ENCODE results near the gene GRIK2.

GRCh38 chr6:101490857-101491256 is 97.3 kb downstream of the GRIK2 start:
- TF ChIP-seq POLR2AphosphoS5 (IDR thresholded peaks at IDR 0.05; ENCODE audit: low read depth, low read length): no peak
- TF ChIP-seq CTCF (IDR thresholded peaks at IDR 0.05): no peak
- TF ChIP-seq TCF7L2 (IDR thresholded peaks at IDR 0.05; ENCODE audit: low read depth, low read length): no peak
- TF ChIP-seq REST (IDR thresholded peaks at IDR 0.05; ENCODE audit: insufficient read depth in 1 of 2, low read depth in 2 of 2, low read length in 1 of 2): no peak
